ENCODE data around the gene FOXK1.

FOXK1 gene

DNA sequence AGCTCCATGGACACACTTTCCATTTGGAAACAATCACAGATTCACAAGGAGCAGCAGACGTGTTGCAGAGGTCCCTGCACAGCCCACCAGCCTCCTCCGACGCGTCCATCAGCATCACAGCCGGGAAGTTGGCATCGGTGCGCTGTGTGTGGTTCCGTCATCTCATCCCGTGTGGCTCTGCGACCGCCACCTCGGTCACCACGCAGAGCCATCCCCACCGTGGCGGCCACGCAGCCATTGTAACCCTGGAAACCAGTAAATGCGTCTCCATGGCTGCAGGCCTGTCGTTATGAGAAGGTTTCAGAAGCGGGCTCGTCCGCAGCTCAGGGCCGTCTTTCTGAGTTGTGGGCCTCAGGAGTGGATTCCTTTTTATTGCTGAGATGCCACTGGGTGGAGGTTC lies 36.0 kb downstream of the FOXK1 start:
- no peak for TF ChIP-seq ZNF596 (tag by site-specific recombination; IDR thresholded peaks at IDR 0.05)
- TF ChIP-seq ZNF776 (tag by site-specific recombination; IDR thresholded peaks at IDR 0.05; ENCODE audit: borderline replicate concordance), result no peak
- H3K27ac ChIP-seq (ENCODE audit: extremely low read depth, low read depth, low read length), result no peak overlapping the region
- H3K36me3 ChIP-seq (ENCODE audit: control insufficient read depth in 2 of 2, insufficient read depth in 1 of 2, low read length in 2 of 2), result peaks cover 0 to 18% of the 10 kb centered on the region in 2 experiments; a peak in 2 of 3 replicates
- ChIA-PET POLR2A (interaction anchor here (0.8 kb wide), 1 partner anchor 27 kb away, joined by 3 read pairs; no protein-coding TSS in a partner anchor), CTCF (interaction anchor here (0.7 kb wide), 1 partner anchor 55 kb away, joined by 3 read pairs; no protein-coding TSS in a partner anchor)
- no peaks in the 10 kb centered on the region for H3K9me3 ChIP-seq (ENCODE audit: control insufficient read depth, insufficient read depth, low read depth, low read length)
- H3K4me1 ChIP-seq (ENCODE audit: control insufficient read depth, insufficient read depth, low read length), result no peaks in the 10 kb centered on the region
- no peak overlapping the region for H3K4me3 ChIP-seq (ENCODE audit: low read depth, low read length)

GRCh38 chr7:4720225-4720624 lies 38.1 kb downstream of the FOXK1 start:
- CTCF ChIA-PET, result interaction anchor here (0.5 to 0.6 kb wide), 2 partner anchors 365 to 1440 kb away, joined by 3 read pairs; no protein-coding TSS in a partner anchor
- no peaks in the 10 kb centered on the region for H3K9me3 ChIP-seq (ENCODE audit: control insufficient read depth, insufficient read depth, low read depth, low read length)
- TF ChIP-seq OSR2 (tag by site-specific recombination; IDR thresholded peaks at IDR 0.05) (no peak), ZBTB17 (tag by site-specific recombination; IDR thresholded peaks at IDR 0.05) (no peak), ZNF544 (tag by site-specific recombination; IDR thresholded peaks at IDR 0.05) (no peak)
- TF ChIP-seq, protein P1, sequence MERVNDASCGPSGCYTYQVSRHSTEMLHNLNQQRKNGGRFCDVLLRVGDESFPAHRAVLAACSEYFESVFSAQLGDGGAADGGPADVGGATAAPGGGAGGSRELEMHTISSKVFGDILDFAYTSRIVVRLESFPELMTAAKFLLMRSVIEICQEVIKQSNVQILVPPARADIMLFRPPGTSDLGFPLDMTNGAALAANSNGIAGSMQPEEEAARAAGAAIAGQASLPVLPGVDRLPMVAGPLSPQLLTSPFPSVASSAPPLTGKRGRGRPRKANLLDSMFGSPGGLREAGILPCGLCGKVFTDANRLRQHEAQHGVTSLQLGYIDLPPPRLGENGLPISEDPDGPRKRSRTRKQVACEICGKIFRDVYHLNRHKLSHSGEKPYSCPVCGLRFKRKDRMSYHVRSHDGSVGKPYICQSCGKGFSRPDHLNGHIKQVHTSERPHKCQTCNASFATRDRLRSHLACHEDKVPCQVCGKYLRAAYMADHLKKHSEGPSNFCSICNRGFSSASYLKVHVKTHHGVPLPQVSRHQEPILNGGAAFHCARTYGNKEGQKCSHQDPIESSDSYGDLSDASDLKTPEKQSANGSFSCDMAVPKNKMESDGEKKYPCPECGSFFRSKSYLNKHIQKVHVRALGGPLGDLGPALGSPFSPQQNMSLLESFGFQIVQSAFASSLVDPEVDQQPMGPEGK (tag by site-specific recombination; IDR thresholded peaks at IDR 0.05), result no peak
- no peak overlapping the region for H3K27ac ChIP-seq (ENCODE audit: extremely low read depth, low read depth, low read length)
- H3K4me3 ChIP-seq (ENCODE audit: low read depth, low read length), result no peak overlapping the region
- H3K4me1 ChIP-seq (ENCODE audit: control insufficient read depth, insufficient read depth, low read length), result no peaks in the 10 kb centered on the region
- peaks cover 0 to 14% of the 10 kb centered on the region in 2 experiments; a peak in 2 of 3 replicates for H3K36me3 ChIP-seq (ENCODE audit: control insufficient read depth in 2 of 2, insufficient read depth in 1 of 2, low read length in 2 of 2)
- POLR2A ChIA-PET, result no interaction called here

DNA sequence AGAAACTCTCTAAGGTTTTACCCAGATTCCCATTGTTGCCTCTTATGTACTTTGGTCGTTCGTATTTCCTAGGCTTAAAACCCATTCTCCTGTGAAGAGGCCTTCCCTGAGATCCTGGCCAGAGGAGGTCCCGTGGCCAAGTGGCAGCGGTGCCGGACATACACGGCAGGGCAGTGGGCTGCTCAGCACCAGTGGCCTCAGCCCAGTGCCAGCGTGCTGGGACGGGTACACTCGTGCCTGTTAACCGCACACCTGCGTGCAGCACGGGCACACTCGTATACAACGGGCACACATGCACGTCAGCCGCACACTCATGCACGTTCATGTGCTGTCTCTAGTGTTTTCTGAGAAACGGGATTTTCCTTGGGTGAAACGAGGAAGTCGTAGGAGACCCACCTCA lies 40.2 kb downstream of the FOXK1 start:
- peaks cover 0 to 12% of the 10 kb centered on the region in 2 experiments; a peak in 2 of 3 replicates for H3K36me3 ChIP-seq (ENCODE audit: control insufficient read depth in 2 of 2, insufficient read depth in 1 of 2, low read length in 2 of 2)
- CTCF ChIA-PET, result interaction anchor here (0.6 kb wide), 1 partner anchor 26 kb away, joined by 3 read pairs; no protein-coding TSS in a partner anchor
- no peaks in the 10 kb centered on the region for H3K9me3 ChIP-seq (ENCODE audit: control insufficient read depth, insufficient read depth, low read depth, low read length)
- H3K27ac ChIP-seq (ENCODE audit: extremely low read depth, low read depth, low read length), result no peak overlapping the region
- no peak overlapping the region for H3K4me3 ChIP-seq (ENCODE audit: low read depth, low read length)
- peaks cover 4% of the 10 kb centered on the region; the same call in 1 of the 2 replicates for H3K4me1 ChIP-seq (ENCODE audit: control insufficient read depth, insufficient read depth, low read length)
- POLR2A ChIA-PET, result no interaction called here
- TF ChIP-seq ZFP37 (tag by site-specific recombination; IDR thresholded peaks at IDR 0.05) (no peak), ZNF623 (tag by site-specific recombination; IDR thresholded peaks at IDR 0.05) (no peak), ZBTB7A (tag by site-specific recombination; IDR thresholded peaks at IDR 0.05; ENCODE audit: low read depth) (no peak), ZNF629 (tag by site-specific recombination; IDR thresholded peaks at IDR 0.05) (no peak), ZBTB20 (tag by site-specific recombination; IDR thresholded peaks at IDR 0.05) (no peak)

GRCh38 chr7:4722960-4723630 lies 41.0 kb downstream of the FOXK1 start:
- H3K4me3 ChIP-seq (ENCODE audit: low read depth, low read length), result no peak overlapping the region
- H3K27ac ChIP-seq (ENCODE audit: extremely low read depth, low read depth, low read length), result no peak overlapping the region
- ChIA-PET POLR2A (no interaction called here), CTCF (interaction anchor here (0.6 to 0.9 kb wide), 3 partner anchors 25 to 1858 kb away, joined by 3 read pairs; no protein-coding TSS in a partner anchor)
- no peaks in the 10 kb centered on the region for H3K9me3 ChIP-seq (ENCODE audit: control insufficient read depth, insufficient read depth, low read depth, low read length)
- peaks cover 0 to 9% of the 10 kb centered on the region in 2 experiments; a peak in 2 of 3 replicates for H3K36me3 ChIP-seq (ENCODE audit: control insufficient read depth in 2 of 2, insufficient read depth in 1 of 2, low read length in 2 of 2)
- H3K4me1 ChIP-seq (ENCODE audit: control insufficient read depth, insufficient read depth, low read length), result peaks cover 4% of the 10 kb centered on the region; the same call in 1 of the 2 replicates
- no peak for TF ChIP-seq ZNF223 (tag by site-specific recombination; IDR thresholded peaks at IDR 0.05)
- TF ChIP-seq, protein P1 (tag by site-specific recombination; IDR thresholded peaks at IDR 0.05), result no peak
- TF ChIP-seq ZNF658 (tag by site-specific recombination; IDR thresholded peaks at IDR 0.05), result no peak
- TF ChIP-seq ZIC2 (tag by site-specific recombination; IDR thresholded peaks at IDR 0.05), result no peak
- no peak for TF ChIP-seq KLF9 (tag by site-specific recombination; IDR thresholded peaks at IDR 0.05; ENCODE audit: low read depth)
- TF ChIP-seq ZBTB17 (tag by site-specific recombination; IDR thresholded peaks at IDR 0.05), result no peak
- TF ChIP-seq, protein P2, sequence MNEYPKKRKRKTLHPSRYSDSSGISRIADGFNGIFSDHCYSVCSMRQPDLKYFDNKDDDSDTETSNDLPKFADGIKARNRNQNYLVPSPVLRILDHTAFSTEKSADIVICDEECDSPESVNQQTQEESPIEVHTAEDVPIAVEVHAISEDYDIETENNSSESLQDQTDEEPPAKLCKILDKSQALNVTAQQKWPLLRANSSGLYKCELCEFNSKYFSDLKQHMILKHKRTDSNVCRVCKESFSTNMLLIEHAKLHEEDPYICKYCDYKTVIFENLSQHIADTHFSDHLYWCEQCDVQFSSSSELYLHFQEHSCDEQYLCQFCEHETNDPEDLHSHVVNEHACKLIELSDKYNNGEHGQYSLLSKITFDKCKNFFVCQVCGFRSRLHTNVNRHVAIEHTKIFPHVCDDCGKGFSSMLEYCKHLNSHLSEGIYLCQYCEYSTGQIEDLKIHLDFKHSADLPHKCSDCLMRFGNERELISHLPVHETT (tag by site-specific recombination; IDR thresholded peaks at IDR 0.05), result no peak
- TF ChIP-seq ZNF26 (tag by site-specific recombination; IDR thresholded peaks at IDR 0.05), result no peak
- TF ChIP-seq PBX3 (CRISPR knock-in tag; IDR thresholded peaks at IDR 0.05), result no peak
- TF ChIP-seq ZNF571 (tag by site-specific recombination; IDR thresholded peaks at IDR 0.05), result no peak
